HCEC 1CT (cell line): Measurements from ENCODE around the gene SKI.
"Not testable (repeated sequence)": the region's sequence is repeated elsewhere in the genome, so short reads cannot be mapped to it uniquely, and the experiment has no call there.

Source experiments
- DNase-seq: peaks from one replicate; pipeline ENCODE4 v3.0.0-alpha.2; 2017

The SKI gene

DNA sequence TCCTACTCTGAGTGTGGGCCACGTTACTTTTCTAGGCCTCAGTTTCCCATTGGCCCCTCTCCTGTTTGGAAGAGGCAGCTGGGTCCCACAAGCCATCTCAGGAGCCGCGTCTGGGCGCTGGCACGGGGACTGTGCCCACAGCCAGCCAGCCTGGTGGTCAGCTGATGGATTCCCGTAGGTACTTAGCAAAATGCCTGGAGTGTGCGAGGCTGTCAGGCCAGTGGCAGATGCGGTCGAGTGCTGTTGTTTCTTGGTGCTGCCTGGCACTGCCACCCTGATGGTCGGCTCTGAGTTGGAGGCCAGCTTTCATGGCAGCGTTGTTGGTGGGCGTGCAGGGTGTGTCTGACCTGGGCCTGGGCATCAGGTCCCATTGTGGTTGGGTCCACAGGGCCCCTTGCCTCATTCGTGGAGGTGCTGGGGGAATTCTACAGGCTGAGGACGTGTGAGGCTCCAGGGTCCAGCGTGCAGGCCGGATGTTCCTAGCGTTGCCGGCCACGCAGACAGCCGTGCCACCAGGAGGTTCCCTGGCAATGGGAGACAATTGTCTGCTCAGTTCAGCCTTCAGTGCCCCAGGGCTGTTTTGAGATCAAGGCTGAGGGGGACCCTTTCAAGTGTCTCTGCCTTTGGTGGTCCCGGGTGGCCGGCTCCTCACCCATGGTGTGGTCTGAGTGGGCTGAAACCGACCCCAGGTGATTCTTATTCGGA, 20.9 kb downstream of the SKI start:
- no peak for DNase-seq

DNA sequence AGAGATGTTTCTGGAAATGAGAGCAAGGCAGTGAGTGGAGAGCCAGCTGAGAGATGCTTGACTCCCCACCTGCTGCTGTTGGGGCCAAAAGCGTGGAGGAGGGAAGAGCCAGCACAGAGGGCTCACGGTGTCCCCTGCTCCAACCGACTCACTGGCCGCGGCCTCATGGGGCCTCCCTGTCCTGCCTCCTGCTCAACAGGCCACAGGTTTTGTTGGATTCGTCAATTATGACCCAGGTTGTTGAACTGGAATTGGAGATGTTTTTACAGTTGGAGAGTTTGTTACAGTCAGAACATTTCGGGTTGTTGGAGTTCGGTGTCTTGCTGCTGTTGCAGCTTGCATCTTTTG, 21.4 kb downstream of the SKI start:
- no peak for DNase-seq

DNA sequence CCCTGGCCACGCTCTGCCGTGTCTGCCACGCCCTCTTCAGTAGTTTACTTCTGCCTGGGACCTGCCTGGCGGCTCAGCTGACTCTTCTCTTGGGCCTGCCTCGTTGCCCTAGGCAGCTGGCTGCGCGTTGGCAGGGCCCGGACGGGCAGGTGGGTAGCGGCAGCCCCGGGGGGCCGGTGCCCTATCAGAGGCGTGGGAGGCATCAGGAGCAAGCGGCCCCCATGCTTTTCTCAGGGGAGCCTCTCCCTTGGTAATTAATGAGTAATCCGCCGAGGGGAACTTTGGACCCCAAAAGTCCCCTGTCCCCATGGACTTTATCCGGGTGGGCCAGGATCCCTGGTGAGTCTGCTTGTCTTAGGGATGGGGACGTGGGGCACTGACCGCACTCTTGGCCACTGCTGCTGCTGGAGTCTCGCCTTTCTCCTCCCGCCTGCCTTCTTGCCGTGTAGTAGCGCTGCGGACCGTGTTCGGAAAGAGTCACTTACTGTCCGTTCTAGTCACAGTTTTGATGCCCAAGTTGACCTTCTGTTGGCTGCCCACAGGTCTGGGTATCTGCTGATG, 22.7 kb downstream of the SKI start:
- DNase-seq: no peak

DNA sequence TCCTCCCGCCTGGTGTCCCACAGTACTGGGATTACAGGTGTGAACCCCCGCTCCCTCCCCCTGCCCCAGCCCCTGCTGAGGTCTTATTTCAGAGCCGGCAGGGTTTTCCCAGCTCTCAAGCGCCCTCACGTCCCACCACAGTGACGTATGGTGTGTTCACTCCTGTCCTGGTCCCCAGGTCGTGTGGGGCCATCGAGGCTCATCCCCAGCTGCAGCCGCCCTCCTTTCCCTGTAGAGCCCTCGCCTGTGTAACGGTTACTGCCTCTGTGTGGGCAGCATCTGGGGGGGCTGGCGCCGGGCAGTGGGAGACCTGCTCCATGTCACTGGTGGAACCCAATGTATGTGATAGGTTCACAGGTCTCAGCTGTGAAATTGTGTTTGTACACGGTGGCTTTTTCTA, 23.2 kb downstream of the SKI start:
- DNase-seq: no peak

DNA sequence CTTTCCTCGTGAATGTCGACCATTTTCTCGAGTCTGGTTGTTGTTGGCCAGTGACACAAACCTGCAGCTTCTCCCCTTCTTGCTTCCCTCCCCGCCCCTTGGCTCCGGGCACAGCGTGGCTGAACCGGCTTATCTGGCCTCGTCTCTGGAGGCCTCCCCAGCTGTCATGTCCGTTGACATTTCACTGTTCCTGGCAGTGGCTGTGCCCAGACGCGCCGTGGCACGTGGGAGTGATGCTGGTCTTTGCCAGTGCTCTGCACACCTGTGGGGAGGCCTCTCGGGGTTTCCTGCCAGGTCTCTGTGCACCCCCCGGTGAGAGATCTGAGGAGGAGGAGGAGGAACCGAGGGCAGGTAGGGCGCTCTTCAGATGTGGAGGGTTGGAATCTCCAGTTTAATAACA, 23.7 kb downstream of the SKI start:
- no peak for DNase-seq

DNA sequence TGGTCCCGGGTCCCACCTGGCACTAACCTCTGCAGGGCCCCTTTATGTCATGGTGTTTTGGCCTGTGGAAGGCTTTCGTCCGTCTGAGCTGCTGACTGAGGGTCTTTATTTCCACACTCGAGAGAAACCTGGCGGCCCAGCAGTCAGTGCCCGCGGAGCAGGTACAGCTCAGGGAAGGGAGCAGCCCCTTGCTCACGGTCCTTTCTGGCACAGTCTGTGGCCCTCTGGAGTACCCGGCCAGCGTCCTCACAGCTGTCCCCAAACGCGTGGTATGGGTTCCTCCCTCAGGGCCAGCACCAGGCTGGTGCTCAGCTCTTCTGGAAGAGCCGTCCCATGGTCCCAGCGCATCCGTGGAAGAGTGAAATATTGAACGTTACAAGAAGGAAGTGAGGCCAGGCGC, 24.3 kb downstream of the SKI start:
- DNase-seq: no peak

DNA sequence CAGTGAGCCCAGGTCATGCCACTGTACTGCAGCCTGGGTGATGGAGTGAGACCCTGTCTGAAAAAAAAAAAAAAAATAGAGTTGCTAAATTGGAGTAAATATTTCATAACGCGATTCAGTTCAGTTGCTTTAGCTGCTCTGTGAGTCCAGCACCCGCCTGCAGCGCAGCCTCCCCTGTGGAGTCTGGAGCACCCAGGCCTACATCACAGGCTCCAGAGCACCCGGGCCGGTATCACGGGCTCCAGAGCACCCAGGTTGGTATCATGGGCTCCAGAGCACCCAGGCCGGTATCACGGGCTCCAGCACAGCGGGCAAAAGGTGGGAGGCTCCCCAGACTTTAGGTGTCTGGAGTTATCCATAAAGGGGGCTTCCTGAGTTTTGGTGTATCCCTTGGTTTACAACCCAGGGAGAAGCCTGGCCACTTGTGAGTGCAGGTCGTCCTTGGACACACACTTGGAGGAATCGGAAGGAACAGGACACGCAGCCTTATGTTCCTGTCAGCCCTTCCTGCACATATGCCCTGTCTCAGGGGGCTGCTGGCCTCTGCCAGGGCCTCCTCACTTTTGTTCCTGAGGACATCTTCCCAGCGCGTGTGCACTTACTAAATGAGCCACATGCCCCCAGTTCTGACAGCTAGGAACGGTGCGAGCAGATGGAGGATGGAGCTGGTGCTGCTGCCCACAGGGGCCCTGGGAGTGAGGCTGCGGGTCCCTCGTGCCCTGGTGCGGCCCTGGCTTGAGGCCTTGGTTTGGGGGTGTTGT, 25.1 kb downstream of the SKI start:
- DNase-seq: no peak

DNA sequence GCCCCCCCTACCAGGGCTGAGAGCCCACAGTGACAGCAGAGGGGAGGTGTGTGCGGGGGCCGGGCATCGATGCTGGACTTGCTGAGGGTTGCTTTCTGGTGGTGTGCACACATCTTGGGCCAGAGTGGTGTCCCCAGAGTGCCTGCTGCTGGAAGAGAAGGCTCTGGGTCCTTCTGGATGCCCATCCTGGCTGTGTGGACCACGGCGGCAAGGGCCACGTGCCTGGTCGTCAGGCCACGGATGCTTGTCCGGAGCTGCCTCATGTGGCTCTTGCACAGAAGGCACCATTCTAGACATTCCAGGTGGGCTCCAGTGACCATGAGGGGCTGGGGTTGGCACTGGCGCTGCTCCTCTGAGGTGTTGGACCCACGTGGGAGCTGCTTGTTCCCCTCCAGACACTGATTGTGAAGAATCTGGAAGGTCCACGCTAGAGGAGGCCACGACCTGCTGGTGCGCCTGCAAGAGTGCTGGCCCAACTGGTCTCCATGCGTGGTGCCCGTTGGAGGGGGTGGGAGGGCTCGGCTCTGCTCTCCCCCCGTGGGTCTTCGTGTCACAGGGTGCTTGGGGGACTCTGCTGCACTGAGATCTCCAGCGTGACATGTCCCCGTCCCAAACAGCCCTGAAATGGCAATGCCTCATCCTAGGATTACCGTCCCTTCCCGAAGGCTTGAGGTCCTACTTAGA, 25.8 kb downstream of the SKI start:
- no peak for DNase-seq

DNA sequence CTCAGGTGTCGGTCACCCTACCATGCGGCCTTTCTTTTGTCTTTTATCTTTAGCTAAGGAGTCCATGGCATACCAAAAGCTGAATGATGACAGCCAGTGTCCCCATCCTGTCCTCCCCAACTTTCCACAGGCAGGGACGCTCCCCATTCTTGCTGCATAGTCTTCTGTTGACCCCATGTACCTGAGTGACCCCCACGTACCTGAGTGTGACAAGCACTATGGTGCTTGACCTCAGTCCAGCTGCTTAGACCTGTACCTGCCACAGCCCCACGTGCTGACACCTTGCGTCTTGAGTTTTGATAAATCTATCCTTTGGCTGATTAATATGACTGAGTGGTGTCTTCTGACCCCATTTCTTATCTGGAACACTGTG, 26.9 kb downstream of the SKI start:
- DNase-seq: no peak

DNA sequence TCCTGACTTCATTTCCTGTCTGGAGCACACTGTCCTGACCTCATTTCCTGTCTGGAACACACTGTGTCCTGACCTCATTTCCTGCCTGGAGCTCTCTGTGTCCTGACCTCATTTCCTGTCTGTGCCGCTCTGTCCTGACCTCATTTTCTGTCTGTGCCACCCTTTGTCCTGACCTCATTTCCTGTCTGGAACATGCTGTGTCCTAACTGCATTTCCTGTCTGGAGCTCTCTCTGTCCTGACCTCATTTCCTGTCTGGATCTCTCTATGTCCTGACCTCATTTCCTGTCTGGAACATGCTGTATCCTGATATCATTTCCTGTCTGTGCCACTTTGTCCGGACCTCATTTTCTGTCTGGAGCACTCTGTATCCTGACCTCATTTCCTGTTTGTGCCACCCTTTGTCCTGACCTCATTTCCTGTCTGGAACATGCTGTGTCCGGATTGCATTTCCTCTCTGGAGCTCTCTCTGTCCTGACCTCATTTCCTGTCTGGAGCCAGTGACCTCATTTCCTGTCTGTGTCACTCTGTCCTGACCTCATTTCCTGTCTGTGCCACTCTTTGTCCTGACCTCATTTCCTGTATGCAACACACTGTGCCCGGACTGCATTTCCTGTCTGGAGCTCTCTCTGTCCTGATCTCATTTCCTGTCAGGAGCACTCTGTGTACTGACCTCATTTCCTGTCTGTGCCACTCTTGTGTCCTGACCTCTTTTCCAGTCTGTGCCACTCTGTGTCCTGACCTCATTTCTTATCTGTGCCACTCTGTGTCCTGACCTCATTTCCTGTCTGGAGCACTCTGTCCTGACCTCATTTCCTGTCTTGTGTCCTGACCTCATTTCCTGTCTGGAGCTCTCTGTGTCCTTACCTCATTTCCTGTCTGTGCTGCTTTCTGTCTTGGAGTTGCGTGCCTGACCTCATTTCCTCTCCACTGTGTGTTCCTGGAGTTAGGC, 27.6 kb downstream of the SKI start:
- peak; percentile 80 for DNase-seq

DNA sequence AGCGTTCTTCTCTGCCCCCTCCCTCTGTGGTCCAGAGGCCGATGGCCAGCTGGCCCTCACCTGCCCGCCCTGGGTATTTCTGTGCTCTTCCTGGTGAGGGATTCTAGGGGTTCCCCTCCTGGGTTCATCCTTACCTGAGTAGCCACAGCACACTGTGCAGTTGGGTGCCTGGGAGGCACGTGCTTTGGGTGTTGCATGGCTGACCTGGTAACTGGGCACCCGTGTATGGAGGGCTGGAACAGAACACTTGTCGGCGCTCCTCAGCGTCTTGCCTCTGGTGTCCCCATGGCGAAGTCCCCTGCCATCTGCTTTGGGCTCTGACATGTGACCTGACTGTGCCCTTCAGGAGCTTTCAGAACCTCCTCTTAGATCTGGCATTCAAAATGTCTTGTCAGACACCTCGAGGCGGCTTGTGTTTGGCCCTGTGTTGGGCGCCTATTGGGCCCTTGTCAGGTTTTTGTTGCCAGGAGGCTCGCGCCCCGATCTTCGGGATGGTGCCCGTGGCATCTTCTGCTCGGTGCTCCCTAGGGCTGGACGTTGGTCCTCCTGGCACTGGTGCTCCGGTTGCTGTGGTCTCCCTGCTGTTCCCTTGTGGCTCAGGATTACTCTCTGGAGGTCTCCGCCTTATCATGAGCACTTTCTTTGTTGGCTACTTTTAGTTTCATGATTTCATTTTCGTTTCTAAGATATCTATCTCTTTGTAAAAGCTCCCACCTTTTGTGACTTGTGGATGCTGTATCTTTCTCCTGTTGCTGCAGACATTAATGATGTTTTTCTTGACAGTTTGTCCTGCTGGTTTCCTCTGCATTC, 28.5 kb downstream of the SKI start:
- DNase-seq: no peak

DNA sequence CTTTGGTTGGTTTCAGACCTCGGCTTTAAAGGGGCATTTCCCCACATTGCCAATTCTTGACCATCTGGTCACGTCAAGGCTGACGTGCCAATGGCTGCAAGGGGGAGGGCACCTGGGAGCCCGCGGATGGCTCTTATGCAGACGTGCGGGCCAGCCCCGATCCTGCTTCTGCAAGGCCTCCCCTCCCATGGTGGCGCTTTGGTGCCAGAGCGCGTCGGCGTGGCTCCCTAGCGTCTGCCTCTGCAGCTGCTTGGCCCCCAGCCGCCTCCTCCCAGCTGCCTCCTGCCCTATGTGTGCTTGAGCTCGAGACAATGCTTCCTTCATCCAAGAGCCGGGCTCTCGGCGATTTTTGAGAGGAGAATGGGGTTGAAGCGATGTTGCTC, 29.1 kb downstream of the SKI start:
- no peak for DNase-seq

DNA sequence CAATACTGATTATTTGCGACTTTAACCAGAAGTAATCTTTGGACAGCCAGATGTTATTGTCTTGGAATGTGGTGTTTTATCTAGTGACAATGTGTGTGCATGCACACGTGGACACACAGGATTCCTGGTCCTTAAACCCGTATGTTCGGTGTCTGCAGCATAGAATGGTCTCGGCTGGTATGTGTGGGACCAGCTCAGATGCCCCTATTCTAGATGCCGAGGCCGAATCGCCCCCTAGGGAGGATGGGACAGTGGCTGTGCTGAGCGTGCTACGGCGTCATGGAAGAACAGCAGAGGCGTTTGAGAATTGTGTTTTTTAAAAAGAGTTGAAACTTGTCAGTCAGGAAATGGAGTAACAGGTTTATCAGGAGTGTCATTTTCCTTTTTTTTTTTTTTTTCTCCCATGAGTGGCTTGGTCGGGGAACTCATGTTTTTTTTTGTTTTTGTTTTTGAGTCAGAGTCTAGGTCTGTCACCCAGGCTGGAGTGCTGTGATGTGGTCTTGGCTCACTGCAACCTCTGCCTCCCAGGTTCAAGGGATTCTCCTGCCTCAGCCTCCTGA, 30.1 kb downstream of the SKI start:
- DNase-seq: no peak

DNA sequence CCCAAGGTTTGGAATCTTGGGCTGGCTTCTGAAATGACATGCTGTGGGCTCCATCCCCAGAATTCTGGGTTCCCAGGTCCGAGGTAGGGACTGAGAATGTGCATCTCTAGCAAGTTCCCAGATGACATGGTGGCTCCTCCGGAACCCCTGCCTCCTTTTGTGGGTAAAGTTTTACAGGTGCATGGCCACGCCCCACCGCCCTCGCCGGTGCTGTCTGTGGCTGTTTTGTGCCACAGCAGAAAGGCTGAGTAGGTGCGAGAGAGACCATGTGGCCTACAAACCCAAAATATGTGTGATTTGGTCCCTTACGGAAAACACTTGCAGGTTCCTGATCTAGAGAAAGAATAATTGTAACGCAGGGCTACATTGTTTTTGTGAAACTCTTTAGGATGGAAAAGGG, 30.9 kb downstream of the SKI start:
- DNase-seq: no peak

DNA sequence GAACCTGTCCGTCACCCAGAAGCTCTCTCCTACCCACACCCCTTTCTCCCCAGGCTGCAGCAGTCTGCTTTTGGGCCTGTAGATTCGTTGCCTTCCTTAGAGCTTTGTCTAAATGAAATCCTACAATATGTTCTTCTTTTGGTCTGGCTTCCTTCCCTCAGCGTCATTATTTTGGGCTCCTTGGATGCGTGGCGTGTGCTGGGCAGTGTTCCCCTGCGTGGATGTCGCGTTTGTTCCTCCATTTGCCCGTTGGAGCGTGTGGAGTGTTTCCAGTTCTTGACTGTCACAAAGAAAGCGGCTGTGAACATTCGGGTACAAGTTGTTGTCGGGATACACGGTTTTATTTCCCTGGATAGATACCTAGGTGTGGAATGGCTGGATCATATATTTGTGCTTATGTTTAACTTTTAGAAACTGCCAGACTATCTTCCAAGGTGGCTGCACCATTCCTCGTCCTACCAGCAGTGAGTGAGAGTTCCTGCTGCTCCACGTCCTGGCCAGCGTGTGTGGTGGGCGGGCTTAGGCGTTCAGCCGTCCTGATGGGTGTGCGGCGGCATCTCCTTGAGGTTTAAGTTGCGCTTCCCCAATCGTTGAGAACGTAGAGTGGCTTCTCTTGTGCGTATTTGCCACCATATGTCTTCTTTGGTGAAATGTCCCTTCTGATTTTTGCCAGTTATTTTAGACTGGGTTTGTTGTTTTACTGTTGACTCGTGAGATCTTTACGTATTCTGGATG, 31.7 kb downstream of the SKI start:
- DNase-seq: no peak

DNA sequence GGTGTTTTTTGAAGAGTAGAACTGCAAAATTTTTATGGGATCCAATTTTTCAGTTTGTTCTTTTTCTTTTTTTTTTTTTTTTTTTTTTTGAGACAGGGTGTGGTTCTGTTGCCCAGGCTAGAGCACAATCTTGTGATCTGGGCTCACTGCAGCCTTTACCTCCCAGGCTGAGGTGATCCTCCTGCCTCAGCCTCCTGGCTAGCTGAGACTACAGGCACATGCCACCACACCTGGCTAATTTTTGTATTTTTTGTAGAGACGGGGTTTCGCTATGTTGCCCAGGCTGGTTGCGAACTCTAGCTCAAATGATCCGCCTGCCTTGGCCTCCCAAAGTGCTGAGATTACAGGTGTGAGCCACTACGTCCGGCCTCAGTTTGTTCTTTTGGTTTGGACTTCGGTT, 32.4 kb downstream of the SKI start:
- DNase-seq: not testable (repeated sequence)

DNA sequence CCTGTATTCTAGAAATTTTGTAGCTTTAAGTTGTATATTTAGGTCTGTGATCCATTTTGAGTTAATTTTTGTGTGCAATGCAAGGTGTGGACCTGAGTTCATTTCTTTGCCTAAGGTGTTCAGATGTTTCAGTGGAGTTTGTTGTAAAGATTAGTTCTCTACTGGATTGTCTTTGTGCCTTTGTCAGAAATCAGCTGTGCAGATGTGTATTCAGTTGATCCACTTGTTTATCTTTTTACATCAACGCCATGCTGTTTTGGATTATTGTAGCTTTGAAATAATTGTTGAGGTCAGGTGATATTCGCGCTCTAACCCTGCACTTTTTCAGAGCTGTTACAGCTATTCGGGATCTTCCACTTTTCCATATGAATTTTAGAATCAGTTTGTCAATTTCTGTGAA, 32.8 kb downstream of the SKI start:
- no peak for DNase-seq

DNA sequence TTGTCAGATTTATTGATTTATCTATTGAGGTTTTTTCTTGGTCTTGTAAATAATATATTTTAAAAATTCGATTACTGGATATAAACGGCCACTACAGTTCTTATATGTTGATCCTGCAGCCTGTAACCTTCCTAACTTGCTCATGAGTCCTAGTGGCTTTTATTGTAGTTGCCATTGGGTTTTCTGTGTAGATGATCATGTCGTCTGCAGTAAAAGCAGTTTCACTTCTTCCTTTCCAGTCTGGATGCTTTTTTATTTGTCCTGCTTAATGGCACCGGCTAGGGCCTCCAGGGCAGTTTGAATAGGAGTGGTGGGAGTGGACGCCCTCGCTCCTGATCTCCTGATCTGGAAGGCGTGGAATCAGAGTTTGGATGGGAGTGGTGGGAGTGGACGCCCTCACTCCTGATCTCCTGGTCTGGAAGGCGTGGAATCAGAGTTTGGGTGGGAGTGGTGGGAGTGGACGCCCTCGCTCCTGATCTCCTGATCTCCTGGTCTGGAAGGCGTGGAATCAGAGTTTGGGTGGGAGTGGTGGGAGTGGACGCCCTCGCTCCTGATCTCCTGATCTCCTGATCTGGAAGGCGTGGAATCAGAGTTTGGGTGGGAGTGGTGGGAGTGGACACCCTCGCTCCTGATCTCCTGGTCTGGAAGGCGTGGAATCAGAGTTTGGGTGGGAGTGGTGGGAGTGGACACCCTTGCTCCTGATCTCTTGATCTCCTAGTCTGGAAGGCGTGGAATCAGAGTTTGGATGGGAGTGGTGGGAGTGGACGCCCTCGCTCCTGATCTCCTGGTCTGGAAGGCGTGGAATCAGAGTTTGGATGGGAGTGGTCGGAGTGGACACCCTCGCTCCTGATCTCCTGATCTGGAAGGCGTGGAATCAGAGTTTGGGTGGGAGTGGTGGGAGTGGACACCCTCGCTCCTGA, 33.6 kb downstream of the SKI start:
- not testable (repeated sequence) for DNase-seq

DNA sequence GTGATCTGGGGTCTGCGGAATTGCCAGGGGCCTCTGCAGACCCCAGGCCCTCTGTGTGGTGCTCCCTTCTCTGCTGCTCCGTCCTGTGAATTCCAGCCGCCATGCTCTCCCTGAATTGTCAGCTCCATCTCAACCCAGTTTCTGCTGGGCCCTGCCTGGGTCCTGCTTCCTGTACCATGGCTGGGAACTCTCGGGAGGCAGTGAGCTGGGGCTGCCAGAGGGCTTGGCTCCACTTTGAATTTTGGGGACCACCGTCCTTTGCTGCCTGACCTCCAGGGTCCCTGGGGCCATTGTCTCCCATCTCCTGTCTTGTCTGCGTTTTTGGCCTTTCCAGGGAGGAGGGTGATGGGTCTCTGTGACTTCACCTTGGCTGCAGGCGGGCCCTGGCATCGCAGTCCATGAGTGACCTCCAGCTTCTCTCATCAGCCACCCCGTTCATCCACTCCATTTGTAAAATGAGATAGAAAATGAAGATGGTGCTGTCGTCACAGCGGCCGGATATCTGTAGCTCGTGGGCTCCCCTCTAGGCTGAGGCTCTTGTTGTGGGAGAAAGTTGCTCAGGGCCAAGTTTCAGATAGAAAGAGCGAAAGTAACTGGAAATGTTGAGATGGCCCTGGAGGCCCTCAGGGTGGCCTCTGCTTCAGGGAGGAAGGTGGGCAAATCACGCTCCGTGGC, 38.3 kb downstream of the SKI start:
- DNase-seq: no peak
